Stimulated activated CD4-positive, alpha-beta T cell treated with anti-CD3 and anti-CD28 coated beads, TNF-alpha, amount 100 ng/mL, for 48 hours (primary cell): Measurements from ENCODE around the gene TTC4.
A peak's percentile ranks its signal among the peaks of the same experiment; 100 is the strongest.

Experiments
- DNase-seq, 3 donors: peaks; one replicate each; pipeline ENCODE4 v3.0.0-alpha.2; 2020; ENCODE audit warnings: low read depth in 3 of 3

Gene TTC4, protein sequence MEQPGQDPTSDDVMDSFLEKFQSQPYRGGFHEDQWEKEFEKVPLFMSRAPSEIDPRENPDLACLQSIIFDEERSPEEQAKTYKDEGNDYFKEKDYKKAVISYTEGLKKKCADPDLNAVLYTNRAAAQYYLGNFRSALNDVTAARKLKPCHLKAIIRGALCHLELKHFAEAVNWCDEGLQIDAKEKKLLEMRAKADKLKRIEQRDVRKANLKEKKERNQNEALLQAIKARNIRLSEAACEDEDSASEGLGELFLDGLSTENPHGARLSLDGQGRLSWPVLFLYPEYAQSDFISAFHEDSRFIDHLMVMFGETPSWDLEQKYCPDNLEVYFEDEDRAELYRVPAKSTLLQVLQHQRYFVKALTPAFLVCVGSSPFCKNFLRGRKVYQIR

DNA sequence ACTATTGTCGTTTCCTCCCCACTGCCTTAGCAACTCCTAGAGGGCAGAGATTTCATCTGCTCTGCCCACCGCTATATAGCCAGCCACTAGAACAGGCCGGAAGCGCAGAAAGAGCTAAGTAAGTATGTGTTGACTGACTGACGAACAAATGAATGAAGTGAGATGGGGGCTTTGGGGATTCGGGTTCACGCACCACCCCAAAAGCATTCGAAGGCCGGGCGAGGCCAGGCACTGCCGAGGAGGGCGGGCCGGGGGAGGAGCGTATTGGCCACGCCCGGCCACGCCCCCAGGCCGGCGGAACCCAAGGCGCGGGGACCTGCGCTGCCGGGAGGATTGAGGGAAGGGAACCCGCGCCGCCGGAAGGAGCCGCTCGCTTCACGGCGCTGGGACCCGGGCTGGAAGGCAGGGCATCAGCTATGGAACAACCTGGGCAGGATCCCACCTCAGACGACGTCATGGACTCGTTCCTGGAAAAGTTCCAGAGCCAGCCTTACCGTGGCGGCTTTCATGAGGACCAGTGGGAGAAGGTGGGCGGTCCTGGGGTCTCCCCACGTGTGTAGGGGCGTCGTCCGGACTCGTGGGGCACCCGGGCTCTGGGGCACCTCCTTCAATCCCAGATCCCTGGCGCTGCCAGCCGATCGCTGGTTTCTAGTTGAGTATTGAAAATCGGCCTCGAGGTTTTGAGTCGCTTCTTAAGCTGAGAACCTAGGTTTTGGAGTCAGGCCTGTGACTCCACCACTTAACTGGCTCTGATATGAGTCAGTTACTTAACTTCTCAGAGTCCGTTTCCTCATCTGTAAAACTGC, at the start of gene TTC4:
TSS of gene TTC4 (plus strand) at position 369 of the 806 bp plus-strand sequence. CDS start at position 417, 48 bp downstream.
- DNase-seq: peak; percentile 69 to 83 (median 74)

DNA sequence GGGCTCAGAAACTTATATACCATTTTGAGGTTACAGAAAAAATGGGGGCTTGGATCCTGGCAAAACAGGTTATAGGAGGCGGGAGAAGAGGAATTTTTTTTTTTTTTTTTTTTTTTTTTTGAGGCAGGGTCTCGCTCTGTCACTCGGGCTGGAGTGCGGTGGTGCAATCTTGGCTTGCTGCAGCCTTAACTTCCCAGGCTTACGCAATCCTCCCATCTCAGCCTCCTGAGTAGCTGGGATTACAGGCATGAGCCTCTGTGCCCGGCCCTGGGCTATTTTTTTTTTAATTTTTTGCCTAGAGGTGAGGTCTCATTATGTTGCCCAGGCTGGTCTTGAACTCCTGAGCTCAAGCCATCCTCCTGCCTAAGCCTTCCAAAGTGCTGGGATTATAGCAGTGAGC, 49.3 kb upstream of the TTC4 start:
- no peak for DNase-seq

DNA sequence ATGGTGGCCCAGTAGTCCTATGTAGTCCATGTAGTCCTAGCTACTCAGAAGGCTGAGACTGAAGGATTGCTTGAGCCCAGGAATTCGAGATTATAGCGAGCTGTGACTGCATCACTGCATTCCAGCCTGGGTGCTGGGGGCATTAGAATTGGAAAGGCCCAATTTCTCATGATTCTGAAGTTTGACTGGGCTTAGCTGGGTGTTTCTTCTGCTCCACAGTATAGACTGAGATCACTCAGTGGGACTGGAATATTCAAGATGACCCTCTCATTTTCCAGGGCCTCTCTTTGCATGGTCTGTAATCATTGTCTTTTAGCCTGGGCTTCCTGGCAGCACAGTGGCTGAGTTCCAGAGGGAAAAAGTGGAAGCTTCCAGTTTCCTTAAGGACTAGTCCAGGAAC, 47.9 kb upstream of the TTC4 start:
- no peak for DNase-seq

DNA sequence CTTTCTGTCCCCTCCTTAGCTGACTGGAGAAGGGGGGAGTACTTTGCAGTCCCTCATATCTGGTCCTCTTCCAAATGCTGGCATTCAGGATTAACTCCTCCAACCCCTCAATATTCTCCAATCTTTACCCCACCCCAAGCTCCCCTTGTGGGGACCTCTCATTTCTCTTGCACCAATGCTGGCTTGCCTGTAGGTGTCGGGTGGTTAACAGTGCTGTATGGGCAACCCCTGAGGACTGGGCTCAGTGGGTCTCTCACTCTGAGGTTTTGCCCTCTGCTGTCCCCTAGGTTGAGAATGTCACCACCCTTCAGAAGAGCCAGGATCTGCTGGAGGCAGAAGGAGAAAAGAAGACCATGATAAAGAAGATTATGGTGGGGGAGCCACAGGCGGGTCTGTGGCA, 47.1 kb upstream of the TTC4 start:
- no peak for DNase-seq

DNA sequence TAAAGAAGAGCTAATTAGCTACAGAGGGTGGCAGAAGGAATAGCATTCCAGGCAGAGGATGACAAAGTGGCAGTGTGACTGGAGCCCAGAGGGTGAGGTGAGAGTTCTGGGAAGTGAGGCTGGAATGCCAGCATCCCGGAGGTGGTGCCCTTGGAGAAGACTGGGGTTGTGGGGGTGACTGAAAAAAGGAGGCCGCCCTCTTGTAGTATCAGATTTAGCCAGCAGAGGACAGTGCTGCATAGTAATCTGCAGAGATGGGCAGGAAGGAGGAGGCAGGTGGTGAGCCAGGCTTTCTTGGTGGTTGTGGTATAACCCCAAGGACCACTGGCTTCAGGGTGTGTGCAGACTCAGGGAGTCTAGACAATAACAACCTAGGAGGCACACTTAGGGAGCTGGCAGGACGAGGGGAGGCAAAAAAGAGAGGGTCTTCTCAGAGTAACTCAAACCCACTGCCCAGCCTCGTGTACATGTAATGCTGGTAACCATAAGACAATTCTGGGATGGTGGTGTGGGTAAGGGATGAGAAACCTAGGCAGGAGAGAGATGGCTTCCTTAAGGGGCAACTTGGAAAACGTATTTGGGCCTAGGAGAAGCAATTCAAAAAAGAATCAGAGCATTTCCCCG, 43.6 kb upstream of the TTC4 start:
- peak; percentile 43 to 54 (median 51) for DNase-seq

DNA sequence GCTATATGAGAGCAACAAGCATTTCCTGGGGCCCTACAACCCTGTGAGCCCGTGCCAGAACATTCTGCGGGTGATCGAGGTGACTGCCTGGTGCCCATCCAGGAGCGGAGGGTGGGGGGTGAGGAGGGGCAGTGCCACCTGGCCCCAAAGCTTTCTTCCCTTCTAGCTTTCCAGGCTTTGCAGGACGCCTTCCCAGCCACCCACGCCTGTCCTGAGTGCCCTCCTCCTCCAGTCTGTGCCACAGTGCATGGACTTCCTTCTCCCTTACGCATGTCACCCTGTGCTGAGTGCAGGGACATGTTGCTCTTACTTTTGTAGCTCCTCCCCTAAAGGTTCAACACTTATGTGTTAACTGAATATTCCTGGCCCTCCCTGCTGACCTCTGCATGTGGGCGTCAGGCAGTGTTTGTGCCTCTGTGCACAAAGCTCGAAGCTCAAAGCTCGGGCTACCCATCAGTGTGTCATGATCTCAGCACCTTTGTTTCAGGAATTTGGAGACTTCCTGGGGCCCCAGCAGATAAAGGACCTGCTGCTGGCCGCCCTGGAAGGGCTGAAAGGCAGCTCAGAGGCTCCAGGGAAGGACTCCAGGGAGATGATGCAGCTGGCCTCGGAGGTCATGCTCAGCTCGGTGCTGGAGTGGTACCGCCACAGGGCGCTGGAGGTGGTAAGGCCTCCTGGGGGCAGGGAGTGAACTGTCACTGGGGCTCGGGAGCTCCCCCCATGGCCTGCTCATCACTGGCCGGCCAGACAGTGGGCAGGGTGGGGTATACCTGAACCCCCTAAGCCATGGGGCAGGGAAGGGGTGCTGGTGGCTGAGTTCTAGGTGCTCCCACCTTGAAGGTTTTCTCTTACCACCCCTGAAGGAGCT, 36.7 kb upstream of the TTC4 start:
- no peak for DNase-seq

DNA sequence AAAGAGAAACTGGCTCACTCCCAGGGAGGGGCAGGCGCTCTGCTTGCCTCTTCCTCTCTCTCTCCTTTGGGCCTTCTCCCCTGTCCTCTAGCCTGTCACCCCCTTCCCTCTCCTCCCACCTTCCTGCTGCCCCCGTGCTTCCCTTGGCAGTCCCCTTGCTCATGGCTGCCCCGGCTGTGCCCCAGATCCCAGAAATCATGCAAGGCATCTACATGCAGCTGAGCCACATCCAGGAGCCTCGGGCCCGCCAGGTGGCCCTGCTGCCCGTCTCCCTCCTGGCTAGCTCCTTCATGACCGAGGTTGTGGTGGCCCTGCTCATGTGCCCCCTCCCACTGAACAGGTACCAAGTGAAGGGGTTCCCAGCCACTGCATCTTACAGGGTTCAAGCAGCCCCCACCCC, 36.0 kb upstream of the TTC4 start:
- no peak for DNase-seq

DNA sequence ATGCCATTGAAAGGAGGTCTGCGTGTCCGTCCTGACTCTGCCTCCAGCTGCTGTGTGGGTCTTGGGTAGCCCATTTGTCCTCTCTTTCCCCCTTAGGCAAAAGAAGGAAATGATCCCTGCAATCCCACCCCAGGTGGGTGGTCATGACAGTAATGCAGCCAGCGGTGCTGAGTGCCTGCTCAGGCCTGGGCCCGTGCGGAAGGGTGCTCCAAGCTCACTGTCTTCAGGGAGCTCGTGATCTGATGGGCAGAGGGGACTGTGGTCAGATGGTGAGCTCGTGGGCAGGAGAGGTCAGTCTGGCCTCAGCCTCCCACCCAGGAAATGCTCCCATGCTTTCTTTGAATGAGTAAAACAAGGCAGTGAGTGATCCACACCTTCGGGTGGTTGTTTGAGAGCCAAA, 35.3 kb upstream of the TTC4 start:
- DNase-seq: no peak

DNA sequence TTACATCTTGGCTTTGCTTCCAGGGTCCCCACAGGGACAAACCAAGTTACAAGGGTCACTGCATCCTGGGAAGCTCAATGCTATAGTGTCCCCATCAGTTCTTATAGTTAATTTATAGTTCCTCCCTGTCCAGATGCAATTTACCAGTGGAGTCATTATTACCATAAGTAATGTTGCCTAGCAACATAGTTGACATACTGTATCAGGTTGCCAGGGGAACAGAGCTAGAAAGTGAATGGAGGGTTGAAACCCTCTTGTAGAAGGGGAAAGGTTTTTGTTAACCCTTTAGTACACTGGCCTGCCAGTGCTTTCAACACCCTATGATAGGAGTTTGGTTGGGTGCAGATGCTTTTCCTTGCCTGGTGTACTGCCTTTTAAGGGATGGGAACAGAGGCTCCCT, 34.3 kb upstream of the TTC4 start:
- DNase-seq: no peak

DNA sequence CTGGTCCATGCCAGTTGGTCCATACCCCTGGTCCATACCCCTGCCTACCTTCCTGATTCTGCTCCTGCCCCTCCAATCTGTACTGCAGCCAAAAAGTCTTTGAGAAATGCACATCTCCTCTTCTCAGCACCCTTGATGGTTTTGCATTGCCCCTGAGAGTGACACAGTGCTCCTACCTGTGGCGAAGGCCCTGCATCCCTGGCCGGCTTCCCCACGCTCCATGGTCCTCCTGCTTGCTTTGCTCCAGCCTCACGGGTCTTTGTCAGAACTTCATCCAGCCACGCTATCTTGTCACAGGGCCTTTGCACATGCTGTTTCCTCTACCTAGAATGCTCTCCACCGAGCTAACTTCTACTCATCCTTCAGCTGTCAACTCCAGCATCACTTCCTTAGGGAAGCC, 32.2 kb upstream of the TTC4 start:
- no peak for DNase-seq

DNA sequence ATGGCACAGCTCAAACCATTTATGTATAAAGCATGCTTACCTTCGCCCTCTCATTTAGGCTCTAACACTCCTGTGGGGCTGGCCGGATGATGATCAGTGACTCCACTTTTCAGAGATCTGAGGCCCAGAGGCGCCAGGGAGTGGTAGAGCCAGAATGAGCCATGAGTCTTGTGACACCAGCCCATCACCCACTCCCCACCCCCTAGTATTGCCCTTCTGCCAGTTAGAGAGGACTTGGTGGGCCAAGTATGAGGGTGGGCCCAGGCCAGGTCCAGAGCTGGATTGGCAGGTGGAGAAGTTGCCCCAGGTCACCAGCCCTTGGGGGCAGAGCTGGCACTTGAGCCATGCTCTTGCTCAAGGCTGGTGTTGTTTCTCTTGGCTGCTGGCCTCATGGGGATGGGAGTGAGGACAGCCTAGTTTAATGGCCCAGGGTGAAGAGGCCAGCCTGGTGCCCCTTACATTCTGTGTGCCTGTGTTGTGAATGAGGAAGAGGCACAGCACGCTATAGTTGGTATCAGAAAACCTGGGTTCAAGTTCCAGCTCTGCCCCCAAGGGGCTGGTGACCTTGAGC, 30.2 kb upstream of the TTC4 start:
- DNase-seq: no peak

DNA sequence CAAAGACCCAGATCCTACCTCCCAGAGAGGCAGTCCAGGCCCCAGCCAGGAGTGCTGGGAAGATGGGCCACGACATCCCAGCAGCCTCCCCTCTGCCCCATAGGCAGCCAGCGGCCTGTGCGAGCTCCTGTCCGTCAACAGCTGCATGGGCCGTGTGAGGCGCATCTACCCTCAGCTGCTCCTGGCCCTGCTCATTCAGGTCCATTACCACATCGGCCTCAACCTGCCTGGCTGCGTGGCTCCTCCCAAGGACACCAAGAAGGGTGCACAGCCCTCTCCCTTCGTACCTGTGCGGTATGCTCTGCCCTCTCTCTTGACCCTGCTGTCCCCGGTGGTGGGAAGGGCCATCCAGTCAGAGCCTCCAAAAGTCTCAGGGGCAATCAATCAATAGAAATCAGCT, 29.5 kb upstream of the TTC4 start:
- DNase-seq: no peak

DNA sequence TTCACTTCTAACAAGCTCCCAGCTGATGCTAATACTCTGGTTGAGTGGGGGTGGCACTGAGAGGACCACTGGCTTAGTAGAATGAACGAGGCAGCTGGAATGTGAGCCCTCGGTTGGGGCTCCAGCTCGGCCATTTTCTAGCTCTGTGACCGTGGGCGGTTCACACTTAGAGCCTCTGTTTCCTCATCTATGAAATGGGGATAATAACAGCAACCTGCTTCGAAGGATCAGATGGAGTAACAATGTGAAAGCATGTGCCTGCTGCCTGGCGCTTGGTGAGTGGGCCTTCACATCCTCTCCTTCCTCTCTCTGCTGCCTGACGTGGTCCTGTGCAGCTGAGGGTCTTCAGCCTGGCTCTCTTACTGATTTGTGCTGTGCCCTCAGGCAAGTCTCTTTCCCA, 20.9 kb upstream of the TTC4 start:
- DNase-seq: no peak

DNA sequence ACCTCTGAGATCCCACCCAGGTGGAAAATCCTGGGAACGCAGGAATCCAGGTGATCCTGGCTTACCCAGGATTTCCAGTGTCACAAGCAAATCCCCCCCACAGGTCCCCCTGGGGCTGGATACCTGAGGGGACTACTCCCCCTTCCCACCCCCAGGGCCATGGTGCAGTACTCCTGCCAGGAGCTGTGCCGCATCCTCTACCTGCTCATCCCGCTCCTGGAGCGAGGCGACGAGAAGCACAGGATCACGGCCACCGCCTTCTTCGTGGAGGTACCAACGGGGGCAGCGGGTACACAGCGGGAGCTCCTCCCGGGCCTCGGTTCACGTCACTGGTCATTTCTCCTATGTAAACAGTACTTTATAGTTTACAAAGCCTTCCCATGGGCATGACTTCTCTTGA, 20.4 kb upstream of the TTC4 start:
- no peak for DNase-seq

DNA sequence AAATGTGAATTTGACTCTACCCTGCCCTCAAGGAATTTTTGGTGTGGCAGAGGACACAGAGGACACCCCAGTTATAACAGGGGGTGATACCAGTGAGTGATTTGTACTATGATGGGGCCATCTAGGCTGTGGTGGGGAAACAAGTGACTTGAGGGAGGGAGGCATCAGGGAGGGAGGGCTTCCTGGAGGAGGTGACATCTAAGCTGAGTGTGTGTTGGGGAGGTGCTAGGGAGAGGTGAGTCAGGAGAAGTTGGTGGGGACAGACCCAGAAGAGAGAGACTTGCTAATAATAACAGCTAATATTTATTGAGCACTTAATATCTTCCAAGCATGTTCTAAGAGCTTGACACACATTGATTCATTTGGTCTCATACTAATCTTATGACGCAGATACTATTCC, 19.9 kb upstream of the TTC4 start:
- no peak for DNase-seq

DNA sequence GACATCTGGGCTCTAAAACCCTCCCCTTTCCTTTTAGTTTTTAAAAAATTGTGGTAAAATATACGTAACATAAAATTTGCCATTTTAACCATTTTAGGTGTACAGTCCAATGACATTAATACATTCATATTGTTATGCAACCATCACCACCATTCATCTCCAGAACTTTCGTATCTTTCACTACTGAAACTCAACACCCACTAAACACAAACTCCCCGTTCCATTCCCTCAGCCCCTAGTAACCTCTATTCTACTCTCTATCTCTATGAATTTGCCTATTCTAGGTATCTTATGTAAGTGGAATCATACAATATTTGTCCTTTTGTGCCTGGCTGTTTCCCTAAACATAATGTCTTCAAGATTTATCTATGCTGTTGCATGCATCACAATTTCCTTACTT, 19.4 kb upstream of the TTC4 start:
- DNase-seq: no peak

DNA sequence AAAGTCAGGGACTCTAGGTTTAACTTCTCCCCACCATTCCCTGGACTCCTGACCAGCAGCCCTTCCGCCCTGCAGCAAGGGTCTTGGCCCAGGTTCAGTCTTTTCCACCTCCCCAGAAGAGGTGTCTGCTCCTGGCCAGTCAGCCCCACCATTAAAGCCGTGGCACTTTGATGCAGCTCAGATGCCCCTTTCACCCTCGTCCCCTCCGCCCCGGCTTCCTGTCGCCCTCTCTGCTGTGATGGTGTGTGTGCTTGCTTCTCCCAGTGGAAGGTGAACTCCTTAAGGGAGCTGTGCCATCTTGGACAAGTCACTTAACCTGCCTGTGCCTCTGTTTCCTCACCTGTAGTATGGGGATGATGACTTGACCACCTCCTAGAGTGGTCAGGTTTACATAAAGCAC, 17.8 kb upstream of the TTC4 start:
- no peak for DNase-seq

DNA sequence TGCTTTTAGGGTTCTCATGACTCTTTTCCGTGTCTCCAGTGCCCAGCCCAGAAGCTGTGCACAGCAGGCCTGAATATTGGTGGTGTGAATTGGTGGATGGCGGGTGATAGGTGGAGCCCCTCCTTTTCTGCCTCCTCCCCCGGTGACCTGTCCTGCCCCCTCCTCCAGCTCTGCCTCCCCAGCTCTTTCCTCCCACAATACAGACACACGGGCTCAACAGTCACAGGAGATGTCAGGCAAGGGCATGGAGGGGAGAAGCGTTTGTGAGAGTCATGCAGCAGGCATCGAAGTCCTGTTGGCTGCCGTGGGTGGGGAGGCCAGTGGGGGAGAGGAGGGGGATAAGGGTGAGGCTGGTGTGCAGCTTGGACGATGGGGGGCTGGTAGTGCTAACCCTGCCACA, 17.3 kb upstream of the TTC4 start:
- no peak for DNase-seq

DNA sequence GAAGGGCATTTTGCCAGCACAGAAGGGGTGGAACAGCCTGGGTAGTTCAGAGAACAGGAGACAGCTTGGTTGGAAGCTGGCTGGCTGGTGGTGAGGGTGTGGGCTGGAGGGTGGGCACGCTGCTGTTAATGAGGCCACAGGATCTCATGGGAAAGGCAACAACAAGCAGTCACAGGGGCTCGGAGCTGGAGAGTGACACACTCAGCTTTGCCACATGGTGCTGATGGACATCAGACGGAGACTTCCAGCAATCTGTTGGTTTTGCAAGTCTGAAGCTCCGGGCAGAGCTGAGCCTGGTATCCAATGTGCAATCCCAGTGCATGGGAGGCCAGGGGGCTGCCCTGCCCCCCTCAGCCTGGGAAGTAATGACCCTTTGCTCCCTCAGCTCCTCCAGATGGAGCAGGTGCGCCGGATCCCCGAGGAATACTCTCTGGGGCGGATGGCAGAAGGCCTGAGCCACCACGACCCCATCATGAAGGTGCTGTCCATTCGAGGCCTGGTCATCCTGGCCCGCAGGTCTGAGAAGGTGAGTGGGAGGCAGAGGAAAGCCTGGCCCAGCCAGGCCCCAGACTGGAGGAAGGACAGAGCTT, 15.6 kb upstream of the TTC4 start:
- DNase-seq: no peak

DNA sequence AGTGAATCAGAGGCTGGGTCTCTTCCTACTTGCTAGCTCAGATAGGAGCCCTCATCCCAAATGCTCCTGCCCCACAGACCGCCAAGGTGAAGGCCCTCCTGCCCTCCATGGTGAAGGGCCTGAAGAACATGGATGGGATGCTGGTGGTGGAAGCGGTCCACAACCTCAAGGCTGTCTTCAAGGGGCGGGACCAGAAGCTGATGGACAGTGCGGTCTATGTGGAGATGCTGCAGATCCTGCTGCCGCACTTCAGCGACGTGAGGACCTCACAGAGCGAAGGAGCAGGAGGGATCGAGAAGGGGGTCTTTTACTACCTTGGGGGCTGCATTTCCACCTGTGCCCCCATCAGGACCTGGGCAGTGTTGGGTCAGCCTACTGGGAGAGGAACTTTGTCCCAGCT, 14.6 kb upstream of the TTC4 start:
- DNase-seq: no peak

DNA sequence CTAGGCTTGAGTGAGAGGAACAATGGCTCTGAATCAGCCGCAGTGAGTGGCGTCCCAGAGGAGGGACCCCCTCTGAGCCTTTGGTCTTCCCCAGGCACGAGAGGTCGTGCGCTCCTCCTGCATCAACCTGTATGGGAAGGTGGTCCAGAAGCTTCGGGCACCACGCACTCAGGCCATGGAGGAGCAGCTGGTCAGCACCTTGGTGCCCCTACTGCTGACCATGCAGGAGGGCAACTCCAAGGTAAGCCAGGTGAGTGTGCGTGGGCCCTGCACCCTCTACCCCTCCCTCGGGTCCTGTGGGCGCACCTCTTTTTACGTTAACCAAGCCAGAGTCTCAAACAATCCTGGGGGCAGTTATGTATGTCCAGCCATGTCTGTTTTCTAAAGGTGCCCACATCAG, 13.7 kb upstream of the TTC4 start:
- no peak for DNase-seq
